ENCODE results near the gene NDST1.

NDST1 gene

DNA sequence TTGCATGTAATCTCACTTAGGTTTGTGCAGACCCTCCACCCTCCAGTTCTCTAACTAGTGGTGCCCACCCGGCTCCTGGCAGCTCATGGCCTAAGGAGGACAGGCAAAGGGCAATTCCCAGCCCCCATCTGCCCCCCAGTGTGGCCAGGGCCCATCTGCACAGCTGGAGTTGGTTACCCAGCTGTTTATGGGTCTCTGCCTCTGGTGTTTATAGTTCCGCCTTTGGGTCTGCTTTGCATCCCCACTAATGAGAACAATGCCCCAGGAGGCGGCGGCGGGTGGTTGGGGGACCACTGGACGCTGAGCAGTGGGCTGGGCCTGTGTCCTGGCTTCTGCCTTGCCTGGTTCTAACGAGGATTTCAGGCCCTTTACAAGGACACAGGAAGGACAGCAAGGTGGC is 62.4 kb downstream of the NDST1 start:
- DNase-seq (ENCODE audit: low spot score) = no peak

DNA sequence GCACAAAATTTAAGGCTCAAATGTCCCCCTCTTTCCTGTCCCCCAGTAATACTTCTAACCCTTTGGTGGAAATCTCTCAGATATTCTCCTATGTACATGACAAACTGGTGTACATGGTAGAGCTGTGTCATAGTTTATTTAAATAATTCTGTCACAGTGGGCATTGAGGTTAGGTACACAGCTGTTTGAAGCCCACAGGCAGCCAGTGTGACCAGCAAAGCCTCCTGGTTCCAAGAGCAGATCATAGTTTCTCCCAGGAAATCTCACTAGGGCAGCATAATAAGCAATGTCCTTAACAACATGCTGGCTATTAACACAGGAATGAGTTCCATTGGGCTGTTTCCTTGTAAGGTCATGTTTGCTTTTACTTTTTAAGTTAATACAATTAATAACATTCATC is 63.9 kb downstream of the NDST1 start:
- DNase-seq (ENCODE audit: low spot score) = no peak

GRCh38 chr5:150573216-150573615 is 65.3 kb downstream of the NDST1 start:
- DNase-seq (ENCODE audit: low spot score) = no peak

- no peak for DNase-seq (ENCODE audit: low spot score)
These were observed 66.2 kb downstream of the NDST1 start for GRCh38 chr5:150573867-150574817.

- DNase-seq (ENCODE audit: low spot score) = no peak
These were observed 67.1 kb downstream of the NDST1 start for GRCh38 chr5:150574818-150575547.

- DNase-seq (ENCODE audit: low spot score) = no peak
These were observed 68.0 kb downstream of the NDST1 start for GRCh38 chr5:150575745-150576448.

DNA sequence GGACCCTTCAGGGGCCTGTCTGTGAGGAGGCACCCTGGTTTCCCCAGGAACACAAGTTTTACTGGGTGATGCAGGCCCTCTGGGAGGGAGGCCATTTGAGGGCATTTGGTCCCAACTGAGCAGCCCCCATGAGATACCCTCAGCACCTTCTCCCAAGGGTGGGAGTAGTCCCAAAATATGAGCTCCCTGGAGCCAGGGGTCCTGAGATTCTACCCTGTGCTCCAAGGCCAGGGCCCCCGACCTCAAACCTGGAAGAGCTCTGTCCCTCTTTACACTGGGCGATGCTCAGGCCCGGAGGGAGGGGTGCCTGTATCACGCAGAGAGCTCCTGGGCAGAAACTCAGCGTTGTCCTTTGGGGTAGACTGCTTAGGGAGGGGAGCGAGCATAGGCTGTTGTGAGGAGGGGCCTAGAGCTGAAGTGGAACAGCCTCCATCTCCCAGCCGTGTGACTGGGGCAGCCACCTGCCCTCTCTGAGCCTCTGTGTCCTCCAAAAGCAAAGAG is 68.6 kb downstream of the NDST1 start:
- DNase-seq (ENCODE audit: low spot score) = no peak

DNA sequence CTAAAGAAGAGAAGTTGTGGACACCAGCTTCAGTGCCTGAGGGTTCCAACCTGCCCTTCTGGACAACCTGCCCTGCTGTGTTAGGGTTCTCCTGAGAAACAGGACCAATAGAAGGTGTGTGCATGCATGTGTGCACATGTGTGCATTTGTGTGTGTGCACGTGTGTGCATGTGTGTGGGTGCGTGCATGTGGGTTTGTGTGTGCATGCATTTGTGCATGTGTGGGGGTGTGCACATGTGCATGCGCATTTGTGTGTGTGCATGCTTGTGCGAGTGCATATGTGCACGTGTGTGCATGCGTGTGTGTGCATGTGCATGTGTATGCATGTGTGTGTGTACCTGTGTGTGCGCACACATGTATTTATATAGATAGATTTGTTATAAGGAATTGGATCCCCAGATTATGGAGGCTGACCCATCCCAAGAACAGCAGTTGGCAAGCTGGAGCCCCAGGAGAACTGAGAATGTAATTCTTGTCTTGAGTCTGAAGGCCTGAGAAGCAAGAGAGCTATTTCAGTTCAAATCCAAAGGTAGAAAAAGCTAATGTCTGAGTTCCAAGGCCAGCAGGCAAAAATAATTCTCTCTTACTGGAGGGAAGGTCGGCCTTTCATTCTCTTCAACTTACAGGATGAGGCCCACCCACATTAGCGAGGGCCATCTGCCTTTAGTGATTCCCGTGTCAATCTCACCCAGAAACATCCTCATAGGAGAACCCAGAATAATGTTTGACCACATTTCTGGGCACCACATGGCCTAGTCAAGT is 69.6 kb downstream of the NDST1 start:
- DNase-seq (ENCODE audit: low spot score) = no peak

- no peak for DNase-seq (ENCODE audit: low spot score)
These were observed 71.0 kb downstream of the NDST1 start for GRCh38 chr5:150578781-150579461.

DNA sequence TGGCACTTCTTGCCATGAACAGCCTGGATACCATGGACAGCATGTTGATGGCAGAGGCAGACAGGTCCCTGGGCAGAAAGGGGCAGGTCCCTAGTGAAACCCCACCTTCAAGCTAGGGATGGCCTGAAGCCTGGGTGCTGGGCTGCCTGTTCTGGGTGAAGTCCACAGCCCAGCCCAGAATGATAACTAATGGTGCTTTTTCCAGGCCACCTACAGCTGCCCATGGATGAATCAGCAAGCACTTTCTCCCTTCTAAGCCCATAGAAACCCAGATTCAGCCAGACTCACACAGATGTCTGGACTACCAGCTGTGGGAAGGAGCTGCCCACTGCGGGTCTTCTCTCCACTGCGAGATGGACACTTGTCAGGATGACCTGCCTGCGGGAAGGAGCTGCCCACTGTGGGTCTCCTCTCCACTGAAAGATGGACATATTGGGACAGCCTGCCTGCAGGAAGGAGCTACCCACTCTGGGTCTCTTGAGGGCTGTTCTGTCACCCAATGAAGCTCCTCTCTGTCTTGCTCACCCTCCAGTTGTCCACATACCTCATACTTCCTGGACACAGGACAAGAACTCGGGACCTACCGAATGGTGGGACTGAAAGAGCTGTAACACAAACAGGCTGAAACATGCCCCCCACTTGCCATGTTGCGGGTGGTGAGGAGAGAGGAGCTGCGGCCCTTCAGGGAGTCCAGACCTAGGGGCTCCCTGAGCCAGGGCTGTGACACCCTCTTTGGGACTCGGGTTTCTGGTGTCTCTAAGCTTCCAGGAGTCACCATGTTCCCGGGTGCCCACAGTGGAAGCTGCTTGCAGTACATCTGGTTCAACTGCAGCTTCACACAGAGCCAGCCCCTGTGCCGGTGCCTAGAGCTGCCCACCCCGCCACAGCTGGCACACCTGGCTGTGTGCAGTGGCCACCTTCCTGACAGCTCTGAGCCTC is 71.8 kb downstream of the NDST1 start:
- DNase-seq (ENCODE audit: low spot score) = no peak

- no peak for DNase-seq (ENCODE audit: low spot score)
These were observed 73.0 kb downstream of the NDST1 start for GRCh38 chr5:150580917-150581316.

GRCh38 chr5:150582241-150583109 is 74.5 kb downstream of the NDST1 start:
- DNase-seq (ENCODE audit: low spot score) = peak; percentile 54

- no peak for DNase-seq (ENCODE audit: low spot score)
These were observed 75.8 kb downstream of the NDST1 start for GRCh38 chr5:150583541-150584225.

DNA sequence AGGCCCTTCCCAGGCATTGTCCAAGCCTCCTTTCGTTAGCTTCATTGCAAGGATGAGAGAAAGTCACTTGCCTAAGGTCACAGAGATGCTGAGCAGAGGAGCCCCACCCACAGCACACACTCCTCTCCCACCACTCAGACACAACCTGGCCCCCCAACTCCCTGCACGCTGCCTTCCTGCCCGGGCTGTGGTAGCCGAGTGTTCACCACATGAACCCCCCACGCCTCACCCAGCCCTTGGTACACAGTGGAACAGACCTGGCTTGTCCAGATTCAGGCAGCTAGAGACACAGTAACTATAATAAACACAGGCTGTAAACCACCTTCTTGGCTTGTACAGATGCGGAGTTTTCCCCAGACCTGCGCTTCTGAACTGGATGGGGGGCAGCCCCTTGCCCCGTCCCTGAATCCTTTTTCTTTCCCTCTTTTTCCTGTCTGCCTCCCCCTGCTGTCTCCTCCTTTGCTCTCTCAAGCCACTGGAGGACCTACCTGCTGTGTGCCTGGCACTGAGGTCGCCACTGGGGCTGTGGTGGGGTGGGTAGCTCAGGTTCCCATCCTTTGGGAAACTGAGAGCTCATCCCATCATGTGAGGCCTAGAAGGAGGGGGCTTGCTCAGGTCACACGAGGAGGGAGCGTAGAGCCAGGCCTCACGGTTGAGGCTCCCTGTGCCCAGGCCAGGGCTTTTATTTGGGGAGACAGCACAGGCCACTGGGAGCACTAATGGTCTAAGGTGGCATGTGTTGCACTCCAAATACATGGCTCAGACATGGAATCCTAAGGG is 76.8 kb downstream of the NDST1 start:
- no peak for DNase-seq (ENCODE audit: low spot score)

- DNase-seq (ENCODE audit: low spot score) = no peak
These were observed 77.9 kb downstream of the NDST1 start for GRCh38 chr5:150585781-150586341.

- no peak for DNase-seq (ENCODE audit: low spot score)
These were observed 79.1 kb downstream of the NDST1 start for GRCh38 chr5:150587016-150587415.
